ENCODE data around the gene TMEM17. TPM values are rescaled to one million over a fixed set of nuclear protein-coding genes. Genes with fewer than 3 reads are reported as not detected.

TMEM17 gene
- total and polyA plus RNA-seq, 8 donors: 1.8 to 5.0 (median 3.8) TPM

DNA sequence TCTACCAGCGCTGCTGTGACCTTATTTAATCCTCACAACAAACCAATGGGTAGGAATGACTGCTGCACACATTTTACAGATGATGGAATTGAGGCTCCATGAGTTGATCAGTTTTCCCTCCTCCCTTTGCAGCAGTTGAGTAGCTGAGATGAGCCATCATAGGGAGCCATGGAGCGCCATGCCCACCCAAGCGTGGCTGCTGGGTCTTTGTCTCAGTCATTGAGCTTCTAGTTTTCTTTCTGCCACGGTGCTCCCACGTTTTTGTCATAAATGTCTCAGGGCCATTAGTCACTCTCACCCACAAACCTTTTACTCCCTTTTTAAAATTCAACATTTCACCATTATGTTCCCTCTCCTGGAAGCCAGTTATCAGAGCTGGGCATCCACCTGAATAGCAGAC lies 45.8 kb downstream of the TMEM17 start:
- no peak for DNase-seq
- Histone ChIP-seq H3K27ac (no peak overlapping the region), H3K4me3 (no peak overlapping the region), H3K4me1 (peaks cover 0 to 11% of the 10 kb centered on the region in 2 donors), H3K36me3 (no peaks in the 10 kb centered on the region), H3K27me3 (no peaks in the 10 kb centered on the region), H3K9me3 (no peaks in the 10 kb centered on the region)
- ATAC-seq: no peak
- TF ChIP-seq, protein P1, sequence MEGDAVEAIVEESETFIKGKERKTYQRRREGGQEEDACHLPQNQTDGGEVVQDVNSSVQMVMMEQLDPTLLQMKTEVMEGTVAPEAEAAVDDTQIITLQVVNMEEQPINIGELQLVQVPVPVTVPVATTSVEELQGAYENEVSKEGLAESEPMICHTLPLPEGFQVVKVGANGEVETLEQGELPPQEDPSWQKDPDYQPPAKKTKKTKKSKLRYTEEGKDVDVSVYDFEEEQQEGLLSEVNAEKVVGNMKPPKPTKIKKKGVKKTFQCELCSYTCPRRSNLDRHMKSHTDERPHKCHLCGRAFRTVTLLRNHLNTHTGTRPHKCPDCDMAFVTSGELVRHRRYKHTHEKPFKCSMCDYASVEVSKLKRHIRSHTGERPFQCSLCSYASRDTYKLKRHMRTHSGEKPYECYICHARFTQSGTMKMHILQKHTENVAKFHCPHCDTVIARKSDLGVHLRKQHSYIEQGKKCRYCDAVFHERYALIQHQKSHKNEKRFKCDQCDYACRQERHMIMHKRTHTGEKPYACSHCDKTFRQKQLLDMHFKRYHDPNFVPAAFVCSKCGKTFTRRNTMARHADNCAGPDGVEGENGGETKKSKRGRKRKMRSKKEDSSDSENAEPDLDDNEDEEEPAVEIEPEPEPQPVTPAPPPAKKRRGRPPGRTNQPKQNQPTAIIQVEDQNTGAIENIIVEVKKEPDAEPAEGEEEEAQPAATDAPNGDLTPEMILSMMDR (IDR thresholded peaks at IDR 0.05): no peak
- intact Hi-C loops (cut with DNase I): no loop called here

DNA sequence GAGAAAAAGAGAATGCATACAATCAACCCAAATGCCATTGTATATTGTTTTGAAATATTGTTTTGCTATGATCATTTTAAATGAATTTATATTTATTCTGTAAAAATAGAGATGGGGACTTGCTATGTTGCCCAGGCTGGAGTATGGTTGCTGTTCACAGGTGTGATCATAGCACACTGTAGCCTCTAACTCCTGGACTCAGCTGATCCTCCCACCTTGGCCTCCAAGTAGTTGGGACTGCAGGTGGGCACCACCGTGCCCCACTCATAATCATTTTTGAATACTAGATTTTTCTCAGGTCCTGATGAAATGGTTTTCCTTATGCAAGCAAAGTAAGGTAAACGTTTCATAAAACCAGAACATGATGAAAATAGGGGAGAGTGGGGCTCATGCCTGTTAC lies 46.3 kb downstream of the TMEM17 start:
- H3K4me3 ChIP-seq: no peak overlapping the region
- H3K36me3 ChIP-seq: no peaks in the 10 kb centered on the region
- H3K27ac ChIP-seq: no peak overlapping the region
- TF ChIP-seq, protein P1 (IDR thresholded peaks at IDR 0.05): no peak
- intact Hi-C loops (cut with DNase I): no loop called here
- DNase-seq (no peak), ATAC-seq (no peak)
- H3K27me3 ChIP-seq: no peaks in the 10 kb centered on the region
- H3K9me3 ChIP-seq: no peaks in the 10 kb centered on the region
- peaks cover 0 to 11% of the 10 kb centered on the region in 2 donors for H3K4me1 ChIP-seq

DNA sequence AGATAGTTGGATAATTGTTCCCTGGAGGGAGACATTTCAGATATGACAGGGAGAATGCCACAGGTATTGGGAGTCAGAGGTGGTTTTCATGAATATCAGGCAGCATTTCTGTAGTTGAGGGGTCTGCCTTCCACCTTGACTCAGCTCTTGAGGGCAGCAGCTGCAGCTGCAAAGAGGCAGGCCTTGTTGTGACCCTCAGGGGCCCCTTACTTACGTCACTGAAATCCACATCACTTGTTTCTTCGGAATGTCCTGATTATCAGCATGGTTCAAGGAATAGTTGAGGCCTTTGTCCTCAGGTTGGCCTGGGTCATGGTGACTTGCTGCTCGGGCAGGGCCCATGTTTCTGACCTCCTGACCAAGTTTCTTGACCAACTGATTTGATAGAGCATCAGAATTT lies 46.9 kb downstream of the TMEM17 start:
- TF ChIP-seq, protein P1 (IDR thresholded peaks at IDR 0.05): no peak
- no peak for DNase-seq
- H3K9me3 ChIP-seq: no peaks in the 10 kb centered on the region
- ATAC-seq: no peak
- peaks cover 0 to 11% of the 10 kb centered on the region in 2 donors for H3K4me1 ChIP-seq
- intact Hi-C loops (cut with DNase I): no loop called here
- no peak overlapping the region for H3K27ac ChIP-seq
- no peaks in the 10 kb centered on the region for H3K27me3 ChIP-seq
- H3K36me3 ChIP-seq: no peaks in the 10 kb centered on the region
- no peak overlapping the region for H3K4me3 ChIP-seq

DNA sequence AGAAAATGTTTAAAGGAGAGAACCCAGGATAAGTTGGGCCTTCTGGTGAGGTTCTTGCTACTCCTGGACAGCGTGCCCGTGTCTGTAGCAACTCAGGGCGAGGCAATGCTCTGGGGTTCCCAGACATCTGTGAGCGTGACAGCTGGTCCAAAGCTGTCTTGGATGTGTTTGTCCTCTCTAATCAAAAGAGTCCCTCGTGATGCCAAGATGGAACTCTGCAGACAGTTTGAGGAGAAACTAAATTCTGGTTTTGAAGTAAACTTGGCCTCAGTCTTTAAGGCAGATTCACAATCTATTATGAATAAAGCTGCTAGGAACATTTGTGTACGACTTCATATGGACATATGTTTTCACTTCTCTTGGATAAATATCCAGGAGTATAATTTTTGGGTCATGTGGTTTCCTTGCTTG lies 47.3 kb downstream of the TMEM17 start:
- Histone ChIP-seq H3K36me3 (no peaks in the 10 kb centered on the region), H3K9me3 (no peaks in the 10 kb centered on the region), H3K4me1 (peaks cover 0 to 11% of the 10 kb centered on the region in 2 donors), H3K4me3 (no peak overlapping the region), H3K27me3 (no peaks in the 10 kb centered on the region), H3K27ac (no peak overlapping the region)
- ATAC-seq (no peak), DNase-seq (peak in 1 of 4 donors; percentile 60)
- intact Hi-C loops (cut with DNase I): no loop called here
- TF ChIP-seq, protein P1 (IDR thresholded peaks at IDR 0.05): no peak

DNA sequence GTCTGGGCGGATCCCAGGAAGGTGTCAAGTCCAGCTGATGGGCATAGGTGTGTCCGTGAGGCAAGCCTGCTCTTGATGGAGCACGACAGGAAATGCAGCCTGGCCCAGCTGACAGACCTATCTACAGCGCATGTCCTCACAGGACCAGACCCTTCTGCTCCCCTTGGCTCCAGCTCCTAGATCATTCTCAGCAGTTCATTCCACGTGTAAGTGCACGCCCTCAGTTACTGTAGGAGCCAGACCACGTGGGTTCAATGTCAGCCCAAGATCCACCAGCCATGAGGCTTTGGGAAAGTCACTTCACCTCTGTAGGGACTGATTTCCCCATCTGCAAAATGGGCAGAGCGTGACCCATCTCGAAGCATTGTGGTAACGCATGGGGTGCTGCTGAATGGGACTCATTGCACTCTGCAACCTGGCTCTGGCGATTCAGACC lies 47.8 kb downstream of the TMEM17 start:
- Histone ChIP-seq H3K4me1 (peaks cover 0 to 11% of the 10 kb centered on the region in 2 donors), H3K36me3 (no peaks in the 10 kb centered on the region), H3K27me3 (no peaks in the 10 kb centered on the region), H3K27ac (no peak overlapping the region), H3K9me3 (no peaks in the 10 kb centered on the region), H3K4me3 (no peak overlapping the region)
- intact Hi-C loops (cut with DNase I): no loop called here
- ATAC-seq (no peak), DNase-seq (no peak)
- TF ChIP-seq, protein P1 (IDR thresholded peaks at IDR 0.05): no peak
